Body of pancreas (tissue), 4 donors: ENCODE measurements around the gene SEC14L2. TPM values are rescaled to one million over a fixed set of nuclear protein-coding genes. Genes with fewer than 3 reads are reported as not detected.

Source experiments
- ATAC-seq: fragments of 150-250 bp; one replicate; pipeline ENCODE4 v1.9.1; 2016
- DNase-seq, 4 donors: peaks; one replicate each; pipeline ENCODE4 v3.0.0-alpha.2; 2019
- H3K27ac ChIP-seq, 4 donors: fragments of 200-600 bp; sonication (generic); 1 replicate in 3 of 4; 2 replicates in 1 of 4; pipeline versions ENCODE4 v1.5.1 to v1.6.1; 2016 to 2019; ENCODE audit warnings: mild to moderate bottlenecking in 1 of 4, mixed read lengths in 1 of 4, moderate library complexity in 1 of 4
- H3K27me3 ChIP-seq, 2 donors: fragments of 200-600 bp; sonication (generic); one replicate each; pipeline ENCODE4 v1.6.0; 2016; ENCODE audit warnings: mild to moderate bottlenecking in 1 of 2
- H3K36me3 ChIP-seq, 2 donors: fragments of 200-600 bp; sonication (generic); replicated peaks in 1 of 2; 2 replicates each; pipeline ENCODE4 v1.5.1; 2016; ENCODE audit warnings: low read depth in 2 of 2; ENCODE audit not compliant: insufficient read depth in 1 of 2
- H3K4me1 ChIP-seq: fragments of 200-600 bp; sonication (generic); one replicate; pipeline ENCODE4 v1.6.0; 2016
- H3K4me3 ChIP-seq, 2 donors: fragments of 200-600 bp; sonication (generic); 1 replicate in 1 of 2; 2 replicates in 1 of 2; pipeline ENCODE4 v1.5.1; 2016 to 2019
- H3K9me3 ChIP-seq, 3 donors: fragments of 200-600 bp; sonication (generic); 1 replicate in 2 of 3; 2 replicates in 1 of 3; pipeline ENCODE4 v1.5.1; 2016
- POLR2A ChIP-seq, 3 donors: fragments of 450-650 bp; IDR thresholded peaks; one replicate each; pipeline ENCODE4 v1.6.1; 2016; ENCODE audit warnings: antibody characterized with exemption in 3 of 3, mild to moderate bottlenecking in 2 of 3
- WGBS, 2 donors: methylation state at CpG; one replicate each; pipeline ENCODE4 v1.1.5; 2017; 5-methylcytosine and 5-hydroxymethylcytosine counted together
- intact Hi-C: fragments of 100-400 bp; cut with DNase I; formaldehyde crosslinking; loops from one replicate; pipeline ENCODE4 v1.15.1; 2023
- total RNA-seq, 2 donors: library from RNA; depleted of rRNA; stranded (reverse); fragments of >200 nt; gene quantifications; one replicate each; pipeline ENCODE4 v1.1.0, GENCODE V29; 2016
- TF ChIP-seq, protein P1 (sequence below), 7 experiments: fragments of 450-650 bp in 4 of 7; fragments of 200-600 bp in 3 of 7; sonication (generic) in 3 of 7; IDR thresholded peaks; one replicate each; pipeline ENCODE4 v1.5.1; 2016 to 2019; ENCODE audit warnings: antibody characterized with exemption in 7 of 7

The SEC14L2 gene
- total RNA-seq, 2 donors from 2014 or later = 0.33 to 3.9 TPM

DNA sequence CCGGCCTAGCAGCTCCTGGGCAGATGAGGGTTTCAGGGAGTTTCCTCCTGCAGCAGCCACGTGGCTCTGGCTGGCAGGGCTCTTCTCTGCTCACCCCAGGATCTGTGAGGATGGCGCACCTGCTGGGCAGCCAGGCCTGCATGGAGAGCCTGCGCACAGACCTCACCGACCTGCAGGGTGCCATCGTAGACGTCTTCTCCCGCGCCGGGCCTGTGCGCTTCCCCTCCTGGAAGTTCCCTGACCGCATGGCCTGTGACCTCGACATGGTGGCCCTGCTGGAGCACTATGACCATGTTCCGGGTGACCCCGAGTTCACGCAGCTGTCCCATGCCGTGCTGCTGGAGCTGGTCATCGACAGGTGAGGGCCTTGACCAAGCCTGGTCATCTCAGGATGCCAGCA is 30.9 kb upstream of the SEC14L2 start:
- no peak for ATAC-seq
- Histone ChIP-seq H3K4me1 (no peaks in the 10 kb centered on the region), H3K4me3 (no peak overlapping the region), H3K36me3 (no peaks in the 10 kb centered on the region), H3K27ac (no peak overlapping the region), H3K9me3 (no peaks in the 10 kb centered on the region), H3K27me3 (no peaks in the 10 kb centered on the region)
- WGBS, 2 donors = 80 to 95% methylated on average over 13 to 15 of the region's 18 CpGs
- TF ChIP-seq, protein P1, sequence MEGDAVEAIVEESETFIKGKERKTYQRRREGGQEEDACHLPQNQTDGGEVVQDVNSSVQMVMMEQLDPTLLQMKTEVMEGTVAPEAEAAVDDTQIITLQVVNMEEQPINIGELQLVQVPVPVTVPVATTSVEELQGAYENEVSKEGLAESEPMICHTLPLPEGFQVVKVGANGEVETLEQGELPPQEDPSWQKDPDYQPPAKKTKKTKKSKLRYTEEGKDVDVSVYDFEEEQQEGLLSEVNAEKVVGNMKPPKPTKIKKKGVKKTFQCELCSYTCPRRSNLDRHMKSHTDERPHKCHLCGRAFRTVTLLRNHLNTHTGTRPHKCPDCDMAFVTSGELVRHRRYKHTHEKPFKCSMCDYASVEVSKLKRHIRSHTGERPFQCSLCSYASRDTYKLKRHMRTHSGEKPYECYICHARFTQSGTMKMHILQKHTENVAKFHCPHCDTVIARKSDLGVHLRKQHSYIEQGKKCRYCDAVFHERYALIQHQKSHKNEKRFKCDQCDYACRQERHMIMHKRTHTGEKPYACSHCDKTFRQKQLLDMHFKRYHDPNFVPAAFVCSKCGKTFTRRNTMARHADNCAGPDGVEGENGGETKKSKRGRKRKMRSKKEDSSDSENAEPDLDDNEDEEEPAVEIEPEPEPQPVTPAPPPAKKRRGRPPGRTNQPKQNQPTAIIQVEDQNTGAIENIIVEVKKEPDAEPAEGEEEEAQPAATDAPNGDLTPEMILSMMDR (IDR thresholded peaks at IDR 0.05) = no peak
- intact Hi-C loops = no loop called here
- DNase-seq = no peak

DNA sequence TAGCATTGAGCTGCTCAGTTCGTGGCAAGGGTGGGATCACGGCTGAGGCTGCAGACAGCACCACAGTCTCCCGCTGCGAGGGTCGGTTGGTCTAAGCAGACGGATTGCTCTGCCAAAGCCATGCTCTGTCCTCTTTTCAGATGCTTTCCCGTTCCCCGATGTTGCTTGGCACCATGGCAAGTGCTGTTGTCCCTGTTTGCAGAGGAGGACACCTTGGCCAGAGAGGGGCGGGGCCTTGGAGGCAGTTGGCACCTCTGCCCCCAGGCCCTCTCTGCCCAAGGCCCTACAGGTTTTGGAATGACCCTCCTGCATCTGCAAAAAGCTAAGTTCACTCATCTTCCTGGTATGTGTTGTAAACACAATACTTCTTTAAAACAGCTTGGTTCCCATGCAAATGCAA is 28.4 kb upstream of the SEC14L2 start:
- no peaks in the 10 kb centered on the region for H3K27me3 ChIP-seq
- no peak for ATAC-seq
- H3K9me3 ChIP-seq = no peaks in the 10 kb centered on the region
- intact Hi-C loops = no loop called here
- no peak overlapping the region for H3K4me3 ChIP-seq
- H3K4me1 ChIP-seq = no peaks in the 10 kb centered on the region
- no peaks in the 10 kb centered on the region for H3K36me3 ChIP-seq
- no peak overlapping the region for H3K27ac ChIP-seq
- 76 to 82% methylated on average over 9 of the region's 9 CpGs for WGBS, 2 donors
- no peak for DNase-seq
- TF ChIP-seq, protein P1 (IDR thresholded peaks at IDR 0.05) = no peak
- TF ChIP-seq POLR2A (IDR thresholded peaks at IDR 0.05) = no peak

DNA sequence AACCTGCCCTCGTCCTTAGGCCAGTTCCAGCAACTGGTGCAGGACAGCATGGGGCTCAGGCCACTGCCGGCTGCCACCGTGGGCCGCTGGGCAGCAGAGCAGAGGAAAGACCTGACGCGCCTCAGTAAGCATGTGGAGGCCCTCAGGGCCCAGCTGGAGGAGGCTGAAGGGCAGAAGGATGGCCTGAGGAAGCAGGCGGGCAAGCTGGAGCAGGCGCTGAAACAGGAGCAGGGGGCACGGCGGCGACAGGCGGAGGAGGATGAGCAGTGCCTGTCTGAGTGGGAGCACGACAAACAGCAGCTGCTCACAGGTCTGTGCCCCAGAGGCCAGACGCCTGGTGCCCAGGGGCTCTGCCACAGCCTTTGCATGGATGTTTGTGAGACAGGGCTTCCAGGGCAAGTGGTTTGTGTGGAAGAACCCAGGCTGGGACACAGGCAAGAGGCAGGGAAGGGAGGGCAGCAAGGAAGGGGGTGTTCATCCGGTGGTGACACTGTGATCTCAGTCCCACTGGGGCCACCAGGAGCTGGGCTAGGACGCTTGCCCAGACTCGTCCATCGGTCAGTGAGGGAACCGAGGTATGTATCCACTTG is 26.1 kb upstream of the SEC14L2 start:
- H3K4me1 ChIP-seq = no peaks in the 10 kb centered on the region
- H3K27ac ChIP-seq = no peak overlapping the region
- DNase-seq (no peak), ATAC-seq (no peak)
- H3K36me3 ChIP-seq = no peaks in the 10 kb centered on the region
- H3K4me3 ChIP-seq = no peak overlapping the region
- no peaks in the 10 kb centered on the region for H3K27me3 ChIP-seq
- WGBS, 2 donors = 70 to 87% methylated on average over 12 to 15 of the region's 19 CpGs
- TF ChIP-seq, protein P1 (IDR thresholded peaks at IDR 0.05) = no peak
- no peaks in the 10 kb centered on the region for H3K9me3 ChIP-seq
- intact Hi-C loops = no loop called here

DNA sequence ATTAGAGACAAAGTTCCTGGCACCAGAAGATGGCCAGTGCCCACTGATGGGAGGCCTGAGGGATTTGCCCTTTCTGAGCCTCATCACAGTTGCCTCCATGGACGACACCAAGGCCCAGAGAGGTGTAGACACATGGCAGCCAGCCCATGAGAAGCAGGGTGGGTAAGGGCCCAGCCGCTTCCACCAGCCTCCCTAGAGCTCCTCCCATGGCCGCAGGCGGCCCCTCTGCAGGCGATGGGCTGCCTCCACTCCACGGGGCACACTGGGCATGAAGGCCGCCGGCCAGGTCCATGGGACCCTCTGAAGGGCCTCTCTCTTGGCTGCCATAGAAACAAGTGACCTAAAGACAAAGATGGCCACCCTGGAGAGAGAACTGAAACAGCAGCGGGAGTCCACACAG is 25.5 kb upstream of the SEC14L2 start:
- intact Hi-C loops = no loop called here
- Histone ChIP-seq H3K36me3 (no peaks in the 10 kb centered on the region), H3K4me3 (no peak overlapping the region), H3K27me3 (no peaks in the 10 kb centered on the region), H3K4me1 (no peaks in the 10 kb centered on the region), H3K27ac (no peak overlapping the region), H3K9me3 (no peaks in the 10 kb centered on the region)
- TF ChIP-seq, protein P1 (IDR thresholded peaks at IDR 0.05) = no peak
- no peak for TF ChIP-seq POLR2A (IDR thresholded peaks at IDR 0.05)
- DNase-seq = no peak
- ATAC-seq = no peak
- WGBS, 2 donors = 80 to 93% methylated on average over 1 to 9 of the region's 9 CpGs

DNA sequence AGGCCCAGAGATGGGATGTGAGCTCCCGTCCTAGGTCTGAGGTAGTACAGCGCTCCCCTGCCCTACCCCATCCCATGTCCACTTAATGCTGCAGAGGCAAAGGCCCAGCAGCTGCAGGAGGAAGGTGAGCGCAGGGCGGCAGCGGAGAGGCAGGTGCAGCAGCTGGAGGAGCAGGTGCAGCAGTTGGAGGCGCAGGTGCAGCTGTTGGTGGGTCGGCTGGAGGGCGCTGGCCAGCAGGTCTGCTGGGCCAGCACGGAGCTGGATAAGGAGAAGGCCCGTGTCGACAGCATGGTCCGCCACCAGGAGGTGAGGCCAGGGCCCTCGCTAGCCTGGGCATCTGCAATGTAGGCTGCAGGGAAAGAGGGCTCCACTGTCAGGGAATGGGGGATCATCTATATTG is 24.8 kb upstream of the SEC14L2 start:
- WGBS, 2 donors = 80 to 86% methylated on average over 9 to 11 of the region's 13 CpGs
- Histone ChIP-seq H3K27me3 (no peaks in the 10 kb centered on the region), H3K27ac (no peak overlapping the region), H3K36me3 (no peaks in the 10 kb centered on the region), H3K9me3 (no peaks in the 10 kb centered on the region), H3K4me1 (no peaks in the 10 kb centered on the region), H3K4me3 (no peak overlapping the region)
- intact Hi-C loops = no loop called here
- TF ChIP-seq POLR2A (IDR thresholded peaks at IDR 0.05) = no peak
- TF ChIP-seq, protein P1 (IDR thresholded peaks at IDR 0.05) = no peak
- no peak for DNase-seq
- no peak for ATAC-seq
